ENCODE measurements around the gene TRPV4.

The TRPV4 gene

DNA sequence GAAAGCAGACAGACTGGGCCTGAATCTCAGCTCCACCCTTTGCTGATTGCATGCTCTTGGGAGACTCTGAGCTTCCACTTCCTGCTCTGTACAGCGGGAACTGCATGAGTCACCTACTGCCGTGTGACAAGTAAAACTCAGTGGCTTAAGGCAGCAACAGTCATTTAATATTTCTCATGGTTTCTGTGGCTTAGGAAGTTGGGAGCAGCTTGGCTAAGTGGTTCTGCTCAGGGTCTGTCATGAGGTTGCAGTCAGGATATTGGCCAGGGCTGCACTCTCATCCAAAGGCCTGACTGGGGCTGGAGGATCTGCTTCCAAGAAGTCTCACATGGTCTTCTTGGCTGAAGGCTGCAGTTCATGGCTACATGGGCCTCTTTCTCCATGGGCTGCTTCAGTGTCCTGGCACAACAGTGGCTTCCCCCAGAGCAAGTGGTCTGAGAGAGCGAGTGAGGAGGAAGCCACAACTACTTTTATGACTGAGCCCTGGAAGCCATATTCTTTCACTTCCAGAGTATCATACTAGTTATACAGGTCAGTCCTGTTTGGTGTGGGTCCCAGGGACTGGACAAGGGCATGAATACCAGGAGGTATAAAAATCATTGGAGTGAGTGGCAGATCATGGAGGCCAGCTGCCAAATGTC is 69.9 kb downstream of the TRPV4 start:
- DNase-seq (ENCODE audit: low read depth in 2 of 2) = no peak

DNA sequence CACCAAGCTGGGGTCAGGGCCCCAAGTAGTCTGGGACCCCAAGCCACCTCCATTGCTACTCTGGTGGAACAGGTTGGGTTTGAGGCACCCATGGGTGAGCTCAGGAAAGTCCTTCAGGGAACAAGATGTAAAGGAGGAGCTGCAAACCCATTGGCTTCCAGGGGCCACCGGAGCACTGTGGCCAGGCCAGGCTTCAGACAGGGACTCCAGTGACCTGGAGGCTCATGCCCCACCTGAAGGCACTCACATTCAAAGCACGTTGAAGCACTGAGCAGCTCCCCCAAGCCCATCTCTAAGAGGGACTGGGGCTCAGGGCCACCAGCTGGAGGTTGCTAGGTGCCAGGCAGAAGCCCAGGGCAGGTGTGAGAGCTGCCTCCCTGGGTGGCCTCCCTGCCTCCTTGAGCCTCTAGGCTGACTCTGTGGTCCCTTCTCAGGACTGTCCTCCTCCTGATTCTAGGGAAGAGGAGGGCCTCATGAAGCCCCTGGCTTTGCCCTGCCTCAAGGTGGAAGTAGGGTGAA is 70.5 kb downstream of the TRPV4 start:
- no peak for DNase-seq (ENCODE audit: low read depth in 2 of 2)

- DNase-seq (ENCODE audit: low read depth in 2 of 2) = no peak
Measured at GRCh38 chr12:109762071-109762672, 71.0 kb downstream of the TRPV4 start.

GRCh38 chr12:109760930-109761921 is 72.0 kb downstream of the TRPV4 start:
- DNase-seq (ENCODE audit: low read depth in 2 of 2) = no peak

DNA sequence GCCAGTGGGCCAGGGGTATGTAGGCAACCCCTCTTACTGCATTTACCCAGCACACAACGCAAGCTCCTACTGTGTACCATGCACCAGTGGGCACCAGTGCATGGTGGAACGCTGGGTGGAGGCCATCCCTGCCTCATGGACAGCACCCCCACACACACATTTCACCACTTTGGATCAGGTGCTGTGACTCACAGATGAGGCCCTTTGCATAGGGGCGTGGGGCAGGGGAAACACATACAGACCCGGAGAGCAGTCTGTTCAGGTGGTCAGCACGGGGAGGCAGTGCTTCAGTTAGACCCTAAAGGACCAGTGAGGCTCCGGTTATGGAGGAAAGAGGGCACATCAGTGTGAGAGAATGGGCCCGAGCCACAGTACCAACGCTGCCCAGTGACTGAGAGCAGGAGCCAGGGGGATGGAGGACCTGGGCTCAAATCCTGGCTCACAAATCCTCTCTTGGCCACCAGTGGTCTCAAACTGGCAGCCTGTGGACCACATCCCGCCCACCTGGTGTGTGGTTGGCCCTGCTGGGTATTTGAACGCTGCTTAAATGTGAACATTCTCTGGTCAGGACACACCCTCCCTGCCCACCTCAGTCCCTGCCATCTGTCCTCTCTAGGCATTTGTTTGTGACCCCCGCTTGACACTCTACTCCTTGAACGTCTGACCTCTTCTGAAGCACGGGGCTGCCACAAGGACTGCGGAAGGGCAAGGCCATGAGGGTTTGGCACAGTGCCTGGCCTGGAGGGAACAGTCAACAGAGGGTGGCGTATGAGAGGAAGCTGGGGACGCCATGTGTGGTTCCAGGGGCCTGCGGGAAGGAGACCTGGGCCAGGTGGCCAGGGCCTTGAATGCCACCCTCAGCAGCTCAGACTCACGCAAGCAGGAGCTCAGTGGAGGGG is 72.9 kb downstream of the TRPV4 start:
- DNase-seq (ENCODE audit: low read depth in 2 of 2) = no peak

DNA sequence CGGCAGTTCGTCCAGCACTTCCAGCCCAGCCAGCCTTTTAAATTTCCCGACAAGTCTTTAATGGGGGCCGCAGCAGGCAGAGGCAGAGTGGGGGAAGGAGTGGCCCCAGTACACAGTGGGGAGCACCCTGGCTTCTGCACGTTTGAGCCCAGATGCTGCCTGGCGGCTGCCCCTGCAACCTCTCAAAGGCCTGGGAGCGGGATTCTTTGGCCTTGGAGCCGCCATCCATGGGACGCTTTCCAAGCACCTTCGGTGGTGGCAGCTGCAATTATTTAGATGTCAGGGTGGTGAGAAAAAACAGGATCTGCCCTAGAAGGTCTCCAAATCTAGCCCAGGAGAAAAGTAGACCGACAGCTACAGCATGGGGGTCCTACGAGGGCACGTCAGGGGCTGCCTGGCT is 73.6 kb downstream of the TRPV4 start:
- DNase-seq (ENCODE audit: low read depth in 2 of 2) = no peak

DNA sequence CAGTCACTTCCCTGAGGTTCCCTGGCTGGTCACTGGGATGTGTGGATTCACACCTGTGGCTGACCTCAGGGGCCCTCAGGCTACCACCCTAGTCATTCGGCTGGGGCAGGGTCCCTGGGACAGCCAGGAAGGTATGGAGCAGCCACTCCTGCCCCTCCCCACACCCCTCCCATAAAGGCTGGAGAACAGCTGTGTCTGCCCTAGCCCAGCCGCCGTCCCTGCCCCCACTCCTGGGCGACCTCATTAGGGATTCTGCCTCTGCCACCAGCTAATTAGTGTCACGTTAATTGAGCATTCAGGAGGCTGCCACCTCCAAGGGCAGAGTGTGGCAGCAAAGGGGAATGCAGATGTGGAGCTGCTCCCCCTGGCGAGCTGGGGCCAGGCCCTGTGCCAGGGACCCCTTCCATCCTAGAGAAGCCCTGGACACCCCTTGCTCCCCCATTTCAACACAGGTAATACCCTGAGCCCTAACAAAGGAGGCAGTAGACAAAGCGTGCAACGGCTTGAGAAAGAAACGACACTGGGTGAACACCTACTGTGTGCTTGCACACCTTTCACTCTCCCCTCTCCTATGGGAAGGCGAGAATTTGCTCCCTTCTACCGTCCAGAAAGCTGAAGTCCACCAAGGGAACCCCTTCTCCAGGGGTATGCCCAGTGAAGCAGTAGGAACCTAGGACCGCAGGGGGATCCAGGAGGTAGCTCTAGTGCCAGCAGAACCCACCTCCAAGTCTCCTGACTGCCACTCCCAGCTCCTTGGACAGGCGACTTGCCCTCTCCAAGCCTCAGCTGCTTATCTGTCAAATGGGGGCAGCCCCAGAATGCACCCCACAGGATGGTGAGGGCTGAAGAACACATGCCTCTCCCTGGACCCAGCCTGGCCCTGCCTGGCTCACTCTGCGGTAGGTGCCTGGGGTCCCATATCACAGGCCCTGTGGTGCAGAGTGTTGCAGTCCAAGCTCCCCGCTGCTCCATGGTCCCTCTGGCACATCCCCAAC is 74.5 kb downstream of the TRPV4 start:
- DNase-seq (ENCODE audit: low read depth in 2 of 2) = no peak

- DNase-seq (ENCODE audit: low read depth in 2 of 2) = no peak
Measured at GRCh38 chr12:109757671-109758265, 75.4 kb downstream of the TRPV4 start.

DNA sequence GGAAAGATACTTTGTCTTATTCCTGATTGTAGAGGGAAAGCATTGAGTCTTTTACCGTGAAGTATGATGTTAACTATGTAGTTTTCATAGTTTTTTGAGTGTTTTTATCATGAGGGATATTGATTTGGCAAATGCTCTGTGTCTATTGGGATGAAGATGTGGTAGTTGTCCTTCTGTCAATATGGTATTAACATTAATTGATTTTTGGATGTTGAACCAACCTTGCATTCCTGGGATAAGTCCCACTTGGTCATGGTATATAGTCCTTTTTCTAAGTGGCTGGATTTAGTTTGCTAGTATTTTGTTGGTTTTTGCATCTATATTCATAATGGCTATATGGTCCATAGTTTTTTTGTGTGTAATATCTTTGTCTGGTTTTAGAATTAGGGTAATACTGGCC is 76.7 kb downstream of the TRPV4 start:
- DNase-seq (ENCODE audit: low read depth in 2 of 2) = no peak

DNA sequence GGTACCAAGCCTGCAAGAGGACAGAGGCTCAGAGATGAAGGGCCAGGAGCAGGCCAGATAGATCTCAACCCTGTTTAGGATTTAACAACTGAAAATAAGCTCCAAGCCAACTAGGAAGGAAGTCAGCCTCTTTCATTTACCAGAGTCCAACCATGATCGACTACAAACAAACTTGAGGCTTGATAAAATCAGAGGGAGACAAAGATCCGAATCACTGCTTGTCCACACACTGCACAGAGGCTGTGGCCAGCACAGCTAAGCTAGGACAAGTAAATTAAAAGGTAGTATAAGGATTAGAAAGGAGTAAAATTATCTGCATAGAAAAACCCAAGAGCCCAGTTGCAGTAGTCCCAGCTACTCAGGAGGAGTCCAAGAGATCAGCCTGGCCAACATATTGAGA is 79.2 kb downstream of the TRPV4 start:
- no peak for DNase-seq (ENCODE audit: low read depth in 2 of 2)

DNA sequence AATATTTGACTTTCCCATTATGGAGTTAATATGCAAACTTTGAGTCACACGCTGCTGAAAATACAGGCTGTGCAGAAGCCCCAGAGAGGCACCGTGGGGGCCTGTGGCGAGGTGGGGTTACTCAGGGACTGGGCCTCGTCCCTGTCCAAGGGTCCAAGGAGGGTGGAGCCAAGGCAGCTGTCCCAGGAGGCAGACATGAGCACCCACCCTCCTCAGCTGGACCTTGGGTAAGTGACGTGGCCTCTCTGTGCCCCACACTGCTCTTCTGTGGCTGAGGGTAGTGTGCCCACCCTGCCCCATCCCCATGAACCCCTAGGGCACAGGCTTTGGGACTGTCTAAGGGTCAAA is 80.2 kb downstream of the TRPV4 start:
- DNase-seq (ENCODE audit: low read depth in 2 of 2) = no peak

DNA sequence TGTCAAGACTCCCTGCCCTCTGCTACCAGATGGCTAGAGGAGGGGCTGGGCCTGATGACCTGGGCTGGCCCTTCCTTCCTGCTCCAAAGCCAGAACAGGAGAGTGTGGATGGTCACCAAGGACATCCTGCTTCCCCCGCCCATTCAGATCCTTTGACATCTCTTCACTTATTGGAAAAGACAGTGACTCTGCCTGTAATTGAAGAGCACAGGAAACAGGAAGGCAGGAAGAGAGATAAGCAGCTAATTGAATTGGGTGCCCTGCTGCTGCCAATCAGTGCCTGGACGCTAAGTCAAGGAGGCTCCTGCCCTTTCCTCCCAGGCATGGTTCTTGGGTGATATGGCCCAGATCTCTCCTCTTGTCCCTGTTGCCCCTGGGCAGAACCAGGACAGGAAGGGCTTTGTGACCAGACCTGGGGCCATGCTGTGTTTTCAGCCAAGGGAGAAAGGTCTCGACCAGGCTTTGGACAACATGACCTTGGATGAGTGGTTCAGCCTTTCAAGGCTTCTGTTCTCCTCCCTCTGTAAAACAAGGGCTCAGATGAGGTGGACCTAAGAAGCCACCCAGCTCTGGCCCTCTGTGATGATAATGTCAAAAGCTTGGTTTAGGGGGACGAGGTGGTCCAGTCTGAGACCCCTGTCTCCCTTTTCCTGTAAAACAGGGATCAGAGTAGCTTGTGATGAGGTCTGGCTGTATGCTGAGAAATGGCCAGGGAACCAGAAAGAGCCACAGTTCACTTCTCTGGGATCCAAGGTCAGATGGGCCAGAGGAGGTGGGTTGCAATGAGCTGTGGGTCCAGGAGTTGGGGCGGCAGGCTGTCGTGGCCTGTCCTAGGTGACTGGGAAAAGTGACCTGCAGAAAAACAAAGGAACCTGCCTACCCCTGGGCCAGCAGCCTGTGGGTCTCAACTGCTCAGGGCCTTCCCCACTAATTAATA is 80.8 kb downstream of the TRPV4 start:
- DNase-seq (ENCODE audit: low read depth in 2 of 2) = no peak

GRCh38 chr12:109744986-109745942 is 87.9 kb downstream of the TRPV4 start:
- DNase-seq (ENCODE audit: low read depth in 2 of 2) = no peak

GRCh38 chr12:109744026-109744425 is 89.2 kb downstream of the TRPV4 start:
- DNase-seq (ENCODE audit: low read depth in 2 of 2) = no peak

- DNase-seq (ENCODE audit: low read depth in 2 of 2) = no peak
Measured at GRCh38 chr12:109743076-109743910, 89.9 kb downstream of the TRPV4 start.

- DNase-seq (ENCODE audit: low read depth in 2 of 2) = no peak
Measured at GRCh38 chr12:109741970-109742703, 91.1 kb downstream of the TRPV4 start.

Measured in stimulated activated CD4-positive, alpha-beta T cell treated with anti-CD3 and anti-CD28 coated beads, Interleukin-12 subunit alpha, Interleukin-12 subunit beta, amount 100 ng/mL, for 24 hours (primary cell).